ENCODE measurements around the gene LBX2. TPM values are rescaled to one million over a fixed set of nuclear protein-coding genes. Genes with fewer than 3 reads are reported as not detected.

The LBX2 gene
- 4.8 and 5.2 TPM in 2 replicates for total RNA-seq (2012; rRNA removed)

- Histone ChIP-seq H3K4me1 (ENCODE audit: control insufficient read depth, insufficient read depth, low read length) (peaks cover 46% of the 10 kb centered on the region), H3K9ac (ENCODE audit: low read depth, low read length) (peak within 1 kb of the TSS; percentile 7), H3K4me2 (ENCODE audit: low read length) (peak within 1 kb of the TSS; percentile 95)
Observed at GRCh38 chr2:74499267-74499939, at the start of gene LBX2. TSS of gene LBX2 (minus strand) at chr2:74499603. CDS start at chr2:74499537, 66 bp downstream.

GRCh38 chr2:74548285-74548899, 49.0 kb upstream of the LBX2 start:
- Histone ChIP-seq H3K4me2 (ENCODE audit: low read length) (peak overlapping the region; percentile 94), H3K27me3 (ENCODE audit: control insufficient read depth, insufficient read depth, low read length) (no peaks in the 10 kb centered on the region), H3K9ac (ENCODE audit: low read depth, low read length) (peak overlapping the region; percentile 82), H3K36me3 (ENCODE audit: insufficient read depth, low read length) (peaks cover 7% of the 10 kb centered on the region), H3K9me3 (replicated peaks; ENCODE audit: low read length) (no peaks in the 10 kb centered on the region), H3K4me3 (ENCODE audit: low read length) (peak overlapping the region; percentile 76), H3K4me1 (ENCODE audit: control insufficient read depth, insufficient read depth, low read length) (peaks cover 40% of the 10 kb centered on the region)

More at GRCh38 chr2:74499267-74499939, at the start of gene LBX2:
- peaks cover 41% of the 10 kb centered on the region for H3K27me3 ChIP-seq (ENCODE audit: control insufficient read depth, insufficient read depth, low read length)
- peak within 1 kb of the TSS; percentile 67 for H3K4me3 ChIP-seq (ENCODE audit: low read length)
- no peaks in the 10 kb centered on the region for H3K9me3 ChIP-seq (replicated peaks; ENCODE audit: low read length)
- peaks cover 6% of the 10 kb centered on the region for H3K36me3 ChIP-seq (ENCODE audit: insufficient read depth, low read length)

- Histone ChIP-seq H3K27me3 (ENCODE audit: control insufficient read depth, insufficient read depth, low read length) (no peaks in the 10 kb centered on the region), H3K9me3 (replicated peaks; ENCODE audit: low read length) (no peaks in the 10 kb centered on the region), H3K4me1 (ENCODE audit: control insufficient read depth, insufficient read depth, low read length) (peaks cover 21% of the 10 kb centered on the region), H3K4me2 (ENCODE audit: low read length) (no peak overlapping the region), H3K9ac (ENCODE audit: low read depth, low read length) (no peak overlapping the region), H3K4me3 (ENCODE audit: low read length) (no peak overlapping the region), H3K36me3 (ENCODE audit: insufficient read depth, low read length) (peaks cover 7% of the 10 kb centered on the region)
Observed at GRCh38 chr2:74546004-74546403, 46.6 kb upstream of the LBX2 start.

GRCh38 chr2:74544634-74545033, 45.2 kb upstream of the LBX2 start:
- Histone ChIP-seq H3K9me3 (replicated peaks; ENCODE audit: low read length) (no peaks in the 10 kb centered on the region), H3K36me3 (ENCODE audit: insufficient read depth, low read length) (peaks cover 1% of the 10 kb centered on the region), H3K27me3 (ENCODE audit: control insufficient read depth, insufficient read depth, low read length) (no peaks in the 10 kb centered on the region), H3K4me3 (ENCODE audit: low read length) (no peak overlapping the region), H3K4me2 (ENCODE audit: low read length) (no peak overlapping the region), H3K9ac (ENCODE audit: low read depth, low read length) (no peak overlapping the region), H3K4me1 (ENCODE audit: control insufficient read depth, insufficient read depth, low read length) (peaks cover 14% of the 10 kb centered on the region)

- peaks cover 3% of the 10 kb centered on the region for H3K36me3 ChIP-seq (ENCODE audit: insufficient read depth, low read length)
- no peaks in the 10 kb centered on the region for H3K9me3 ChIP-seq (replicated peaks; ENCODE audit: low read length)
- H3K4me3 ChIP-seq (ENCODE audit: low read length), result no peak overlapping the region
- H3K27me3 ChIP-seq (ENCODE audit: control insufficient read depth, insufficient read depth, low read length), result no peaks in the 10 kb centered on the region
- no peak overlapping the region for H3K9ac ChIP-seq (ENCODE audit: low read depth, low read length)
- no peak overlapping the region for H3K4me2 ChIP-seq (ENCODE audit: low read length)
- no peaks in the 10 kb centered on the region for H3K4me1 ChIP-seq (ENCODE audit: control insufficient read depth, insufficient read depth, low read length)
Observed at GRCh38 chr2:74542978-74543377, 43.6 kb upstream of the LBX2 start.

GRCh38 chr2:74540291-74540690, 40.9 kb upstream of the LBX2 start:
- no peak overlapping the region for H3K9ac ChIP-seq (ENCODE audit: low read depth, low read length)
- H3K36me3 ChIP-seq (ENCODE audit: insufficient read depth, low read length), result peaks cover 3% of the 10 kb centered on the region
- no peaks in the 10 kb centered on the region for H3K4me1 ChIP-seq (ENCODE audit: control insufficient read depth, insufficient read depth, low read length)
- H3K27me3 ChIP-seq (ENCODE audit: control insufficient read depth, insufficient read depth, low read length), result no peaks in the 10 kb centered on the region
- H3K4me2 ChIP-seq (ENCODE audit: low read length), result no peak overlapping the region
- no peak overlapping the region for H3K4me3 ChIP-seq (ENCODE audit: low read length)
- H3K9me3 ChIP-seq (replicated peaks; ENCODE audit: low read length), result no peaks in the 10 kb centered on the region

GRCh38 chr2:74538881-74539339, 39.5 kb upstream of the LBX2 start:
- Histone ChIP-seq H3K4me2 (ENCODE audit: low read length) (no peak overlapping the region), H3K4me1 (ENCODE audit: control insufficient read depth, insufficient read depth, low read length) (no peaks in the 10 kb centered on the region), H3K9me3 (replicated peaks; ENCODE audit: low read length) (no peaks in the 10 kb centered on the region), H3K27me3 (ENCODE audit: control insufficient read depth, insufficient read depth, low read length) (no peaks in the 10 kb centered on the region), H3K9ac (ENCODE audit: low read depth, low read length) (no peak overlapping the region), H3K4me3 (ENCODE audit: low read length) (no peak overlapping the region), H3K36me3 (ENCODE audit: insufficient read depth, low read length) (peaks cover 6% of the 10 kb centered on the region)

GRCh38 chr2:74537140-74537539, 37.7 kb upstream of the LBX2 start:
- Histone ChIP-seq H3K4me2 (ENCODE audit: low read length) (no peak overlapping the region), H3K27me3 (ENCODE audit: control insufficient read depth, insufficient read depth, low read length) (no peaks in the 10 kb centered on the region), H3K9me3 (replicated peaks; ENCODE audit: low read length) (no peaks in the 10 kb centered on the region), H3K4me1 (ENCODE audit: control insufficient read depth, insufficient read depth, low read length) (no peaks in the 10 kb centered on the region), H3K4me3 (ENCODE audit: low read length) (no peak overlapping the region), H3K36me3 (ENCODE audit: insufficient read depth, low read length) (peaks cover 20% of the 10 kb centered on the region), H3K9ac (ENCODE audit: low read depth, low read length) (no peak overlapping the region)

GRCh38 chr2:74536166-74536950, 37.0 kb upstream of the LBX2 start:
- Histone ChIP-seq H3K4me3 (ENCODE audit: low read length) (no peak overlapping the region), H3K4me2 (ENCODE audit: low read length) (no peak overlapping the region), H3K9ac (ENCODE audit: low read depth, low read length) (no peak overlapping the region), H3K36me3 (ENCODE audit: insufficient read depth, low read length) (peaks cover 20% of the 10 kb centered on the region), H3K9me3 (replicated peaks; ENCODE audit: low read length) (no peaks in the 10 kb centered on the region), H3K4me1 (ENCODE audit: control insufficient read depth, insufficient read depth, low read length) (peaks cover 3% of the 10 kb centered on the region), H3K27me3 (ENCODE audit: control insufficient read depth, insufficient read depth, low read length) (no peaks in the 10 kb centered on the region)

GRCh38 chr2:74535440-74535965, 36.1 kb upstream of the LBX2 start:
- peaks cover 20% of the 10 kb centered on the region for H3K36me3 ChIP-seq (ENCODE audit: insufficient read depth, low read length)
- peaks cover 12% of the 10 kb centered on the region for H3K4me1 ChIP-seq (ENCODE audit: control insufficient read depth, insufficient read depth, low read length)
- H3K4me3 ChIP-seq (ENCODE audit: low read length), result no peak overlapping the region

GRCh38 chr2:74534411-74534810, 35.0 kb upstream of the LBX2 start:
- Histone ChIP-seq H3K9ac (ENCODE audit: low read depth, low read length) (no peak overlapping the region), H3K36me3 (ENCODE audit: insufficient read depth, low read length) (peaks cover 18% of the 10 kb centered on the region), H3K4me2 (ENCODE audit: low read length) (no peak overlapping the region), H3K4me1 (ENCODE audit: control insufficient read depth, insufficient read depth, low read length) (peaks cover 12% of the 10 kb centered on the region), H3K9me3 (replicated peaks; ENCODE audit: low read length) (no peaks in the 10 kb centered on the region), H3K4me3 (ENCODE audit: low read length) (no peak overlapping the region), H3K27me3 (ENCODE audit: control insufficient read depth, insufficient read depth, low read length) (no peaks in the 10 kb centered on the region)

More at GRCh38 chr2:74535440-74535965, 36.1 kb upstream of the LBX2 start:
- H3K9ac ChIP-seq (ENCODE audit: low read depth, low read length), result no peak overlapping the region
- no peaks in the 10 kb centered on the region for H3K27me3 ChIP-seq (ENCODE audit: control insufficient read depth, insufficient read depth, low read length)
- H3K4me2 ChIP-seq (ENCODE audit: low read length), result no peak overlapping the region
- H3K9me3 ChIP-seq (replicated peaks; ENCODE audit: low read length), result no peaks in the 10 kb centered on the region
